Kidney tubule cell (primary cell): ENCODE measurements around the gene PCDHGB2.
A peak's percentile ranks its signal among the peaks of the same experiment; 100 is the strongest.
"Not testable (repeated sequence)": the region's sequence is repeated elsewhere in the genome, so short reads cannot be mapped to it uniquely, and the experiment has no call there.

Source experiments
- DNase-seq: peaks from one replicate; pipeline ENCODE4 v3.0.0-alpha.2; 2018; ENCODE audit warnings: low spot score

Gene PCDHGB2

DNA sequence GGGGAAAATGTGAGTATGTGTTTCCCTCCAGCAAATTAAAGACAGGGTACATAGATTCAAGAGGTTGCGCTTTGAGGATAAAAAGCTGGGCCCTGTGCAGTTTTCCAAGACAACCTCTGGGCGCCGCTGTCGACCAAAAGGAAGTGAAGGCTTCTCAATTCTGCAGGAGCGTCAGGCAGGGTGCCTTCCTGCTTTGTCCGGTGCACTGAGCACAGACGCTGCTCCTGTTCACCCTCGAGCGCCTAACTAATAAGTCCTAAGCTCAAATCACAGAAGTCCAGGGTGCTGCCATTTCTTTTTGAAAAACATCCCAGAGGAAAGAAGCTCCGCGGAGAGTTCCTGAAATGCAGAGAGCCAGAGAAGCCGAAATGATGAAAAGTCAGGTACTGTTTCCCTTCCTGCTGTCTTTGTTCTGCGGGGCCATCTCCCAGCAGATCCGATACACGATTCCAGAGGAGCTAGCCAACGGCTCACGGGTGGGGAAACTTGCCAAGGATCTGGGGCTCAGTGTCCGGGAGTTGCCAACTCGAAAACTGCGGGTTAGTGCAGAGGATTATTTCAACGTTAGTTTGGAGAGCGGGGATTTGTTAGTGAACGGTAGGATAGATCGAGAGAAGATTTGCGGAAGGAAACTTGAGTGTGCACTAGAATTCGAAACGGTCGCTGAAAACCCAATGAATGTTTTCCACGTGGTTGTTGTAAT, 9.7 kb upstream of the PCDHGB2 start, which contains the start of gene PCDHGB1:
PCDHGB1 (plus strand) TSS at position 183 of the 703 bp plus-strand sequence; CDS start at position 345, 162 bp downstream.
- peak; percentile 74 for DNase-seq

GRCh38 chr5:141351591-141351990, 8.2 kb upstream of the PCDHGB2 start:
- no peak for DNase-seq

- no peak for DNase-seq
These were observed 4.8 kb upstream of the PCDHGB2 start, which contains the start of gene PCDHGA4 for GRCh38 chr5:141354900-141355469. TSS of gene PCDHGA4 (plus strand) at chr5:141355021. CDS start at chr5:141355108, 87 bp downstream.

DNA sequence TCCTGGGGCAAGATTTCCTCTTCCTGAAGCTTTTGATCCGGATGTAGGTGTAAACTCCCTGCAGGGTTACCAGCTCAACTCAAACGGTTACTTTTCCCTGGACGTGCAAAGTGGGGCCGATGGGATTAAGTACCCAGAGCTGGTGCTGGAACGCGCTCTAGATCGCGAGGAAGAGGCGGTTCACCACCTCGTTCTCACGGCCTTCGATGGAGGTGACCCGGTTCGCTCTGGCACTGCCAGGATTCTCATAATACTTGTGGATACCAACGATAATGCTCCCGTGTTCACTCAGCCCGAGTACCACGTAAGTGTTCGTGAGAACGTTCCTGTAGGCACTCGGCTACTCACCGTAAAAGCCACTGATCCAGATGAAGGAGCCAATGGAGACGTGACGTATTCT, 4.2 kb upstream of the PCDHGB2 start:
- no peak for DNase-seq

DNA sequence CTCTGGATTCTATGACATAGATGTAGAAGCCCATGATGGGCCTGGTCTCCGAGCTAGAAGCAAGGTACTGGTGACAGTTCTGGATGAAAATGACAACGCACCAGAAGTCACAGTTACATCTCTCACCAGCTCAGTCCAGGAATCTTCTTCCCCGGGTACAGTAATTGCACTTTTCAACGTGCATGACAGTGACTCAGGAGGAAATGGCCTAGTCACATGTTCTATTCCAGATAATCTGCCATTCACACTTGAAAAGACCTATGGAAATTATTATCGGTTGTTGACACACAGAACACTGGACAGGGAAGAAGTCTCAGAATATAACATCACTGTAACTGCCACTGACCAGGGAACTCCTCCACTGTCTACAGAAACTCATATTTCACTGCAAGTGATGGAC, 3.7 kb upstream of the PCDHGB2 start:
- no peak for DNase-seq

DNA sequence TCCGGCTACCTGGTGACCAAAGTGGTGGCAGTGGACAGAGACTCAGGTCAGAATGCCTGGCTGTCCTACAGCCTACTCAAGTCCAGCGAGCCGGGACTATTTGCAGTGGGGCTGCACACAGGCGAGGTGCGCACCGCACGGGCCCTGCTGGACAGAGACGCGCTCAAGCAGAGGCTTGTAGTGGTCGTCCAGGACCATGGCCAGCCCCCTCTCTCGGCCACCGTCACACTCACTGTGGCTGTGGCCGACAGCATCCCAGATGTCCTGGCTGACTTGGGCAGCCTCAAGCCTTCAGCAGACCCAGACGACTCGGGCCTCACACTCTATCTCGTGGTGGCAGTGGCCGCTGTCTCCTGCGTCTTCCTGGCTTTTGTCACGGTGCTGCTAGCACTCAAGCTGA, 2.8 kb upstream of the PCDHGB2 start:
- no peak for DNase-seq

DNA sequence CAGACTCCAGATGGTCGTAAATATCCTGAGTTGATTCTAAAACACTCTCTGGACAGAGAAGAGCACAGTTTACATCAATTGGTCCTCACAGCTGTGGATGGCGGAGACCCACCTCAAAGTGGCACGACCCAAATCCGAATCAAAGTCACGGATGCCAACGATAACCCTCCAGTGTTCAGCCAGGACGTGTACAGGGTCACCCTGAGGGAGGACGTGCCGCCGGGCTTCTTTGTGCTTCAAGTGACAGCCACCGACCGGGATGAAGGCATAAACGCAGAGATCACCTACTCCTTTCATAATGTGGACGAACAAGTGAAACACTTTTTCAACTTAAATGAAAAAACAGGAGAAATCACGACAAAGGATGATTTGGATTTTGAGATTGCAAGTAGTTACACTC, 891 bp downstream of the PCDHGB2 start:
- DNase-seq = no peak

- DNase-seq = no peak
These were observed 2.9 kb downstream of the PCDHGB2 start for GRCh38 chr5:141362719-141363118.

DNA sequence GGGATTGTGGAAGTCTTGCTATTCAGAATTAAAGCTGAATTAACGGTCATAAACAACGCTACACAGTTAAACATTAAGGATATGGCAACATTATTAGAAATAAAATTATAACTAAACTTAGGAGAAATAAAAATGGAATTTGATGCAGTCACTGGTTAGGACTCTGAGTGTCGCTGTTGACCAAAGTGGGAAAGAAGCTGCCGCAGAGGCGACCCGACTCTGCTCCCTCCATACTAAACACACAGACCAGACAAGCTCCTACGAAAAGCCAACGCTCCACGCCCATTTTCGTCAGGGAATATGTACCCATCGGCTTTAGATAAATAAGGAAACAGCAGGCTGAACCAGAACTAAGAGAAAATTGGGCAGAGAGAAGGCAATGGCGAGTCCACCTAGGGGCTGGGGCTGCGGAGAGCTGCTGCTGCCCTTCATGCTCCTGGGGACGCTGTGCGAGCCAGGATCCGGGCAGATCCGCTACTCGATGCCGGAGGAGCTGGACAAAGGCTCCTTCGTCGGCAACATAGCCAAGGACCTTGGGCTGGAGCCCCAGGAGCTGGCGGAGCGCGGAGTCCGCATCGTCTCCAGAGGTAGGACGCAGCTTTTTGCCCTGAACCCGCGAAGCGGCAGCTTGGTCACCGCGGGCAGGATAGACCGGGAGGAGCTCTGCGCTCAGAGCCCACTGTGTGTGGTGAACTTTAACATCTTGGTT, 4.3 kb downstream of the PCDHGB2 start, which contains the start of gene PCDHGA5:
PCDHGA5 (plus strand) TSS at position 211 of the 709 bp plus-strand sequence; CDS start at position 380, 169 bp downstream.
- DNase-seq = peak; percentile 17

DNA sequence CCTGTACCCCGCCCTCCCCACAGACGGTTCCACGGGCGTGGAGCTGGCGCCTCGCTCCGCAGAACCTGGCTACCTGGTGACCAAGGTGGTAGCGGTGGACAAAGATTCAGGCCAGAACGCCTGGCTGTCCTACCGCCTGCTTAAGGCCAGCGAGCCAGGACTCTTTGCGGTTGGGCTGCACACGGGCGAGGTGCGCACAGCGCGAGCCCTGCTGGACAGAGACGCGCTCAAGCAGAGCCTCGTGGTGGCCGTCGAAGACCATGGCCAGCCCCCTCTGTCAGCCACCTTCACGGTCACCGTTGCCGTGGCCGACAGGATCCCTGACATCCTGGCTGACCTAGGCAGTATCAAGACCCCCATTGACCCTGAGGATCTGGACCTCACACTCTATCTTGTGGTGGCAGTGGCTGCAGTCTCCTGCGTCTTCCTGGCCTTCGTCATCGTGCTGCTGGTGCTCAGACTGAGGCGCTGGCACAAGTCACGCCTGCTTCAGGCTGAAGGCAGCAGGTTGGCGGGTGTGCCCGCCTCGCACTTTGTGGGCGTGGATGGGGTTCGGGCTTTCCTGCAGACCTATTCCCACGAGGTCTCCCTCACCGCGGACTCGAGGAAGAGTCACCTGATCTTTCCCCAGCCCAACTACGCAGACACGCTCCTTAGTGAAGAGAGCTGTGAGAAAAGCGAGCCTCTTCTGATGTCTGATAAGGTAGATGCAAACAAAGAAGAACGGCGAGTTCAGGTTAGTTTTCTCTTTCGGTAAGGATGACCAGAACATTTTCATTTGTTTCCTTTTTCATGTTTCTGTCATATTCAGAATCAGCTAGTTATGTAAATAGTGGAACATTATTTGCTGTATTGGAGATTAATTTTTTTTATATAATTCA, 6.5 kb downstream of the PCDHGB2 start:
- DNase-seq = no peak

- peak; percentile 66 for DNase-seq
These were observed 10.4 kb downstream of the PCDHGB2 start, which contains the start of gene PCDHGB3 for GRCh38 chr5:141369994-141370848. TSS of gene PCDHGB3 (plus strand) at chr5:141370242. CDS start at chr5:141370395, 153 bp downstream.

DNA sequence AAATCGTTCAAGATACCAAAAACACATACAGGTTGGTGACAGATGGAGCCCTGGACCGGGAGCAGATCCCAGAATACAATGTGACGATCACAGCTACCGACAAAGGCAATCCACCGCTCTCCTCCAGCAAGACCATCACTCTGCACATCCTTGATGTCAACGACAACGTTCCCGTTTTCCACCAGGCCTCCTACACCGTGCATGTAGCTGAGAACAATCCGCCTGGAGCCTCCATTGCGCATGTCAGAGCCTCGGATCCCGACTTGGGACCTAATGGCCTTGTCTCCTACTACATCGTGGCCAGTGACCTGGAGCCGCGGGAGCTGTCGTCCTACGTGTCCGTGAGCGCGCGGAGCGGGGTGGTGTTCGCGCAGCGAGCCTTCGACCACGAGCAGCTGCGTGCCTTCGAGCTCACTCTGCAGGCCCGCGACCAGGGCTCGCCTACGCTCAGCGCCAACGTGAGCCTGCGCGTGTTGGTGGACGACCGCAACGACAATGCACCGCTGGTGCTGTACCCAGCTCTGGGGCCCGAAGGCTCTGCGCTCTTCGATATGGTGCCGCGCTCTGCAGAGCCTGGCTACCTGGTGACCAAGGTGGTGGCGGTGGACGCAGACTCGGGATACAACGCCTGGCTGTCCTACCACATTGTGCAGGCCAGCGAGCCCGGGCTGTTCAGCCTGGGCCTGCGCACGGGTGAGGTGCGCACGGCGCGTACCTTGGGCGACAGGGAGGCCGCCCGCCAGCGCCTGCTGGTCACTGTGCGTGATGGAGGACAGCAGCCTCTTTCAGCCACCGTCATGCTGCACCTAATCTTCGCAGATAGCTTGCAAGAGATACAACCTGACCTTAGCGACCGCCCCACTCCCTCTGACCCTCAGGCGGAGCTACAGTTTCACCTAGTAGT, 12.0 kb downstream of the PCDHGB2 start:
- DNase-seq = no peak

GRCh38 chr5:141373673-141374317, 14.0 kb downstream of the PCDHGB2 start, which contains the start of gene PCDHGA6:
TSS of gene PCDHGA6 (plus strand) at chr5:141373891. CDS start at chr5:141374084, 193 bp downstream.
- DNase-seq = peak; percentile 39

GRCh38 chr5:141374627-141375026, 14.8 kb downstream of the PCDHGB2 start:
- no peak for DNase-seq

DNA sequence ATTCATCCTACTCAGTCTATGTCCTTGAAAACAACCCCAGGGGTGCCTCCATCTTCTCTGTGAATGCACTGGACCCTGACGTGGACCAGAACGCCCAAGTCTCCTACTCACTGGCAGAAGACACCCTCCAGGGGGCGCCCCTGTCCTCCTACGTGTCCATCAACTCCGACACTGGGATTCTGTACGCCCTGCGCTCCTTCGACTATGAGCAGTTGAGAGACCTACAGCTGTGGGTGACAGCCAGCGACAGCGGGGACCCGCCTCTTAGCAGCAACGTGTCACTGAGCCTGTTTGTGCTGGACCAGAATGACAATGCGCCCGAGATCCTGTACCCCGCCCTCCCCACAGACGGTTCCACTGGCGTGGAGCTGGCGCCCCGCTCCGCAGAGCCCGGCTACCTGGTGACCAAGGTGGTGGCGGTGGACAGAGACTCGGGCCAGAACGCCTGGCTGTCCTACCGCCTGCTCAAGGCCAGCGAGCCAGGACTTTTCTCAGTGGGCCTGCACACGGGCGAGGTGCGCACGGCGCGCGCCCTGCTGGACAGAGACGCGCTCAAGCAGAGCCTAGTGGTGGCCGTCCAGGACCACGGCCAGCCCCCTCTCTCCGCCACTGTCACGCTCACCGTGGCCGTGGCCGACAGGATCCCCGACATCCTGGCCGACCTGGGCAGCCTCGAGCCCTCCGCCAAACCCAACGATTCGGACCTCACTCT, 15.8 kb downstream of the PCDHGB2 start:
- DNase-seq = not testable (repeated sequence)

DNA sequence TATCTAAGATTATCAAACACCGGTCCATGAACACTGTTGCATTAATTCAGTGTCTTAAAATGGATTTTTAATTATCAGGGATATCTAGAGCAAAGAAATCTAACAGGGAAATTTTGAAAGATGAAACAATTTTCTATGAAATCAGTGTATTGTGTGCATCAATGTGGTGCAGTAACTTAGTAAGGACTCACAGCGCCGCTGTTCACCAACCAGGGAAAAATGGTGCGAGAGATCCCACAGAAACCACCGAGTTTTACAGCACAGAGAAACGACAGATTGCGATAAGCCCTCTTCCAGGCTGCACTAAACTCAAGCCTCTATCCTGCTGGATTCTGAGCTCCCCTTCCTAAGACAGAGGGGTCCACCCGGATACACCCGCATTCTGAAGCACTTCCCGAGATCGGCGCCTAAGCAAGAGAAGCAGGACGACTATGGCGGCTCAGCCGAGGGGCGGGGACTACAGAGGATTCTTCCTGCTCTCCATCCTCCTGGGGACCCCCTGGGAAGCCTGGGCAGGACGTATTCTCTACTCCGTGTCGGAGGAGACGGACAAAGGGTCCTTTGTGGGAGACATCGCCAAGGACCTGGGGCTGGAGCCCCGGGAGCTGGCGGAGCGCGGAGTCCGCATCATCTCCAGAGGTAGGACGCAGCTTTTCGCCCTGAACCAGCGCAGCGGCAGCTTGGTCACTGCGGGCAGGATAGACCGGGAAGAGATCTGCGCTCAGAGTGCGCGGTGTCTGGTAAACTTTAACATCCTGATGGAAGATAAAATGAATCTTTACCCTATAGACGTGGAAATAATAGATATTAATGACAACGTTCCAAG, 22.9 kb downstream of the PCDHGB2 start, which contains the start of gene PCDHGA7:
PCDHGA7 (plus strand) TSS at position 274 of the 826 bp plus-strand sequence; CDS start at position 432, 158 bp downstream.
- DNase-seq = peak; percentile 33

GRCh38 chr5:141383345-141383744, 23.6 kb downstream of the PCDHGB2 start:
- DNase-seq = no peak
